Left ventricle myocardium inferior (tissue), 1 donor: ENCODE data around the gene EHMT1. TPM values are rescaled to one million over a fixed set of nuclear protein-coding genes. Genes with fewer than 3 reads are reported as not detected.

Source experiments
- DNase-seq: peaks from one replicate; pipeline ENCODE4 v3.0.0-alpha.2; 2020
- H3K27ac ChIP-seq: fragments of 200-600 bp; replicated peaks from 2 replicates; pipeline ENCODE4 v1.8.0; 2021
- H3K27me3 ChIP-seq: fragments of 200-600 bp; 2 replicates; pipeline ENCODE4 v1.8.0; 2021; ENCODE audit warnings: low read depth
- H3K36me3 ChIP-seq: fragments of 200-600 bp; 2 replicates; pipeline ENCODE4 v1.8.0; 2021
- H3K4me1 ChIP-seq: fragments of 200-600 bp; 2 replicates; pipeline ENCODE4 v1.8.0; 2021
- H3K4me3 ChIP-seq: fragments of 200-600 bp; 2 replicates; pipeline ENCODE4 v1.8.0; 2021; ENCODE audit warnings: mild to moderate bottlenecking, moderate library complexity
- H3K9me3 ChIP-seq: fragments of 200-600 bp; replicated peaks from 2 replicates; pipeline ENCODE4 v1.8.0; 2021
- intact Hi-C: fragments of 100-400 bp; cut with micrococcal nuclease; formaldehyde crosslinking; loops from one replicate; pipeline ENCODE4 v1.11.0; 2022
- total RNA-seq: library from RNA; stranded (reverse); fragmentation: NEBNext Ultra II Directional; extraction: Animal tissue kit (Norgen Biotek cat#: 25700); gene quantifications from one replicate; pipeline ENCODE4 v1.2.1, GENCODE V29; 2021
- TF ChIP-seq, protein P1 (sequence below): fragments of 200-600 bp; IDR thresholded peaks from 2 replicates; pipeline ENCODE4 v1.8.0; 2021; ENCODE audit warnings: antibody characterized with exemption, mild to moderate bottlenecking, borderline replicate concordance
- donor health status: DM: no; HTN: yes; CAD: no; lungs with severe emphysema.

Gene EHMT1
- total RNA-seq, 1 donor from 2014 or later = 31.3 TPM

DNA sequence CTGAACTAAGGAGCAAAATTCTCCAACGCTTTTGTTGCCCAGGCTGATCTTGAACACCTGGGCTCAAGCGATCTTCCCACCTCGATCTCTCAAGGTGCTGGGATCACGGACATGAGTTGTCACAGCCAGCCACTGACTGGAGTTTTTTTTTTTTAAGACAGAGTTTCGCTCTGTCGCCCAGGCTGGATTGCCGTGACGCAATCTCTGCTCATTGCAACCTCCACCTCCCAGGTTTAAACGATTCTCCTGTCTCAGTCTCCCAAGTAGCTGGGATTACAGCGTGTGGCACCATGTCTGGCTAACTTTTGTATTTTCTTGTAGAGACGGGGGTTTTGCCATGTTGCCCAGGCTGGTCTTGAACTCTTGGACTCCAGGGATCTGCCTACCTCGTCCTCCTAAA lies 58.2 kb downstream of the EHMT1 start:
- H3K36me3 ChIP-seq = no peaks in the 10 kb centered on the region
- intact Hi-C loops = no loop called here
- peaks cover 76% of the 10 kb centered on the region for H3K4me1 ChIP-seq
- H3K27me3 ChIP-seq = no peaks in the 10 kb centered on the region
- DNase-seq = no peak
- TF ChIP-seq, protein P1, sequence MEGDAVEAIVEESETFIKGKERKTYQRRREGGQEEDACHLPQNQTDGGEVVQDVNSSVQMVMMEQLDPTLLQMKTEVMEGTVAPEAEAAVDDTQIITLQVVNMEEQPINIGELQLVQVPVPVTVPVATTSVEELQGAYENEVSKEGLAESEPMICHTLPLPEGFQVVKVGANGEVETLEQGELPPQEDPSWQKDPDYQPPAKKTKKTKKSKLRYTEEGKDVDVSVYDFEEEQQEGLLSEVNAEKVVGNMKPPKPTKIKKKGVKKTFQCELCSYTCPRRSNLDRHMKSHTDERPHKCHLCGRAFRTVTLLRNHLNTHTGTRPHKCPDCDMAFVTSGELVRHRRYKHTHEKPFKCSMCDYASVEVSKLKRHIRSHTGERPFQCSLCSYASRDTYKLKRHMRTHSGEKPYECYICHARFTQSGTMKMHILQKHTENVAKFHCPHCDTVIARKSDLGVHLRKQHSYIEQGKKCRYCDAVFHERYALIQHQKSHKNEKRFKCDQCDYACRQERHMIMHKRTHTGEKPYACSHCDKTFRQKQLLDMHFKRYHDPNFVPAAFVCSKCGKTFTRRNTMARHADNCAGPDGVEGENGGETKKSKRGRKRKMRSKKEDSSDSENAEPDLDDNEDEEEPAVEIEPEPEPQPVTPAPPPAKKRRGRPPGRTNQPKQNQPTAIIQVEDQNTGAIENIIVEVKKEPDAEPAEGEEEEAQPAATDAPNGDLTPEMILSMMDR = no peak
- no peaks in the 10 kb centered on the region for H3K9me3 ChIP-seq
- H3K27ac ChIP-seq = no peak overlapping the region
- H3K4me3 ChIP-seq = no peak overlapping the region

DNA sequence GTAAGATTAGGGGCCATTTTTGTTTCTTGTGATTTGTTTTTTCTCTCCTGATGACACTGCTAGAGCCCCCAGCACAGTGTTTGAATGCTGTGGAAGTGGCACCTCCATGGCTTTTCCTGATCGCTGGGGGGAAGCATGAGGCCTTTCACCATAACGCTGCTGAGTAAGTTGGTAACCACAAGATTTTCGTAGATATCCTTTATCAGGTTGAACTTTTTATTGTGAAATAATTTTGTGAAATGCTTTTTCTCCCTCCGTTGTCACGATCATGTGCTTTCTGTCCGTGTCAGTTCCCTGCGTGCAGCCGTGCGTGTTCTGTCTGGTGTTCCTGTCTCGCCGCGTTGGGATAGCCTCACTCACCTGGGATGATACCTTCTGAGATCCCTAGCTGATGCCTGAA lies 59.4 kb downstream of the EHMT1 start:
- intact Hi-C loops = no loop called here
- peaks cover 78% of the 10 kb centered on the region for H3K4me1 ChIP-seq
- TF ChIP-seq, protein P1 = no peak

DNA sequence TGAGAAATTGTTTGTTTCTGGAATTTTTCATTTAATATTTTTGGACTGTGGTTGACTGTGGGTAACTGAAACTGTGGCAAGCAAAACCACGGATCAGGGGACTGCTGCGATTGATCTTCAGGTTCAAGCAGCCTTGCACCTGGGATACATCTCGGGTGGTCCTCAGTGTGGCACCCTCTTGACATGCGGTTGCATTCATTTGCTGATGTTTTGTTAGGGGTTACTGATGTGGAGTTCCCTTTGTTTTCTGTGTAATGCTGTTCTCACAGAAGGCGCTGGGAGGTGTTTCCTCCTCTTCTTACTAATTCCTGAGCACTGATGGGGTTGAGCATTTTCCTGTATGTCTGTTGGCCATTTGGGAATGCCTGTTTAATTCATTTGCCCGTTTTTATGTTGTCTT lies 60.4 kb downstream of the EHMT1 start:
- Histone ChIP-seq H3K4me3 (no peak overlapping the region), H3K27me3 (no peaks in the 10 kb centered on the region), H3K36me3 (no peaks in the 10 kb centered on the region), H3K4me1 (peaks cover 71% of the 10 kb centered on the region), H3K27ac (no peak overlapping the region), H3K9me3 (no peaks in the 10 kb centered on the region)
- intact Hi-C loops = no loop called here
- TF ChIP-seq, protein P1 = no peak
- no peak for DNase-seq

More for the DNA sequence above, 59.4 kb downstream of the EHMT1 start:
- no peak for DNase-seq
- Histone ChIP-seq H3K9me3 (no peaks in the 10 kb centered on the region), H3K36me3 (no peaks in the 10 kb centered on the region), H3K27ac (no peak overlapping the region), H3K4me3 (no peak overlapping the region), H3K27me3 (no peaks in the 10 kb centered on the region)

DNA sequence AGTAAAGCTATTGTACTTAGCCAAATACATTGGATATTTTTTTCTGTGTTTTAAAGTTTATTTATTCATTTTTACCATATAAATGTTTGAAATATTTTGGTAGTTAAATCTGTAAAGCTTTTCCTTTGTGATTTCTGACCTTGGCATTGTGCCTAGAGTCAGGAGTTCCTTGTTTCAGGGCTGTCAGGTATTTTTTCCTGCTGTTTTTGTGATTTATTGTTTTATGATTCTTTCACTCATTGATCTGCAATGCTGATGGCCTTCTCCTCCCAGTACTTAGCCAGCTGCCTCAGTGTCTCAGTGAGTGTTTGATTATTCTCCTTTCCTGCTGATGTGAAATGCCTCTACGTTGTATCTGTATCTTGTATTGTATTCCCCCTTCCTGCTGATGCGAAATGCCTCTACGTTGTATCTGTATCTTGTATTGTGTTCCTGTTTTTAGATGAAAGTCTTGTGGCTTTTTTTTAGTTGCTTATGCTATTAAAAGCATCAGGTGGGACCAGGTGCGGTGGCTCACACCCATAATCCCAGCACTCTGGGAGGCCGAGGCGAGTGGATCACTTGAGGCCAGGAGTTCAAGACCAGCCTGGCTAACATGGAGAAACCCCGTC lies 61.0 kb downstream of the EHMT1 start:
- no peaks in the 10 kb centered on the region for H3K9me3 ChIP-seq
- DNase-seq = no peak
- intact Hi-C loops = no loop called here

DNA sequence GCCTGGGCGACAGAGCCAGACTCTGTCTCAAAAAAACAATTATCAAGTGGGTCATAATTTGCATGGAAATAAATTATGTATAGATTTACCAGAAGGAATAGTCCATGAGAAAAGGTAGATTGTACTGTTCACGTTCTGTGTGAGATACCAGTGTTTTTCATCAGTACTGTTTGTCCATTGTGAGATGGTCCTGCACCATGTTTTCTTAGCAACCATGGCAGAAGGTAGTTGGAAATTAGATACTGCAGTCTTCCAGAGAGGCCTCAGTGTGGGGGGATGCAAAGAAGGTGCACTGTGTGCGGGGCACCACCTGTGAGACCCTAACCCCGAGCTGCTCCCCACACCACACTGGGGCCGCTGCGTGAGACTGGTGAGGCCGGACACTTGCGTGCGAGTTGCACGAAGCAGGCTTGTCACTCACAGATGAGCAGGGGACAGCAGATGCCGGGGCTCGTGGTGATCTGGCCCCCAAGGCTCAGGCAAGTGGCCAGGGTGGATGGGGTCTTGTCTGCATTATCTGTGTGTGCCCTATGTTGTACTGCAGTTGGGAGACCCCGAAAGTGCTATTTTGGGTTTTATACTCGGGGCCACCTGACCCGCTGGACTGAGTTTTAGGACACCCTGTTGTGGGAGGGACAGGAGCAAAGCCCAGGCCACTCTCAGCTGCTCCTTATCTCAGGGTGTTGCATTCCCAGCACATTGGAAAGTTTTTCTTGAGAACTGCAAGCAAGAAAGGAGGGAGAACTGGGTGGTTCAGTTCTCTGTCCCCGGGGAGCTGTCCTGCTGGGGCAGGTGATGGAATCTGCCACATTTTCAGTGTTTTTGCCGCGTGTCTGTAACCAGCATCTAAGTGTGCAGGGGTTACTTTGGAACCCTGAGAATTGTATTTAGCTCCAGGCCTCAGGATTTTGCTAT lies 61.9 kb downstream of the EHMT1 start:
- intact Hi-C loops = no loop called here
- no peak overlapping the region for H3K4me3 ChIP-seq
- no peaks in the 10 kb centered on the region for H3K9me3 ChIP-seq
- peaks cover 70% of the 10 kb centered on the region for H3K4me1 ChIP-seq
- TF ChIP-seq, protein P1 = no peak
- DNase-seq = no peak
- no peak overlapping the region for H3K27ac ChIP-seq
- H3K27me3 ChIP-seq = no peaks in the 10 kb centered on the region
- H3K36me3 ChIP-seq = no peaks in the 10 kb centered on the region

More for the DNA sequence above, 61.0 kb downstream of the EHMT1 start:
- Histone ChIP-seq H3K27me3 (no peaks in the 10 kb centered on the region), H3K4me3 (no peak overlapping the region), H3K36me3 (no peaks in the 10 kb centered on the region), H3K4me1 (peaks cover 68% of the 10 kb centered on the region), H3K27ac (no peak overlapping the region)
- TF ChIP-seq, protein P1 = no peak
